Activated naive CD8-positive, alpha-beta T cell treated with anti-CD3 and anti-CD28 coated beads, Interleukin-2, amount 50 U/mL, for 16 hours (primary cell): Measurements from ENCODE around the gene AP1S1.
"Not testable (repeated sequence)": the region's sequence is repeated elsewhere in the genome, so short reads cannot be mapped to it uniquely, and the experiment has no call there.

Experiments used
- DNase-seq: peaks from one replicate; pipeline ENCODE4 v3.0.0-alpha.2; 2020; ENCODE audit warnings: low read depth, low spot score

The AP1S1 gene

GRCh38 chr7:101200862-101201599, 46.8 kb downstream of the AP1S1 start, which contains the start of gene MOGAT3:
Gene MOGAT3, minus strand, starts transcription at chr7:101201036. Its CDS starts 182 bp downstream, at chr7:101200854.
- DNase-seq = no peak

GRCh38 chr7:101201695-101202602, 47.7 kb downstream of the AP1S1 start:
- DNase-seq = no peak

GRCh38 chr7:101202603-101202918, 48.3 kb downstream of the AP1S1 start:
- DNase-seq = no peak

- not testable (repeated sequence) for DNase-seq
These were observed 49.8 kb downstream of the AP1S1 start for GRCh38 chr7:101203740-101204738.

- DNase-seq = no peak
These were observed 51.8 kb downstream of the AP1S1 start for GRCh38 chr7:101205901-101206664.

- DNase-seq = no peak
These were observed 52.4 kb downstream of the AP1S1 start for GRCh38 chr7:101206665-101207042.

GRCh38 chr7:101207459-101207858, 53.2 kb downstream of the AP1S1 start:
- no peak for DNase-seq

- DNase-seq = no peak
These were observed 54.5 kb downstream of the AP1S1 start for GRCh38 chr7:101208794-101209193.

- DNase-seq = no peak
These were observed 55.9 kb downstream of the AP1S1 start for GRCh38 chr7:101210143-101210542.
